ENCODE data around the gene RAVER2.
A peak's percentile ranks its signal among the peaks of the same experiment; 100 is the strongest.

The RAVER2 gene

DNA sequence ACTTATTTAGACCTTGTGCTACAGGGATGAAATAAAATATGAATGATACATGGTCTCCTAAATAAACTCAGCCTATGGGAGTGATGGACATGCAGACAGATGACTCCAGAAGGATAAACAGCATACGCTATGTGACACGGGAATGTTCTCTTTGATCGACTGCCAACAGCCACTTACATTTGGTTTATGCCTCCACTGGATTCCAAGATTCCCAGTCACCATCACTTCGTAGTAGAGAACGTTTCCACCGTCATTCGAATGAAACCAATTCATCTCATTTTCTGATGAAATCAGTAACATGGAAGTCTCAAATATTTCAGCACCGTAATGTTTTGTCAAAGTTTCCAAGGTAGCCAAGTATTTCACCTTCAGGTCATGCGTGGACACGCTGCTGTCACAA is 121.8 kb downstream of the RAVER2 start:
- Mint-ChIP-seq H3K27me3 (no peaks in the 10 kb centered on the region), H3K9me3 (no peaks in the 10 kb centered on the region), H3K4me1 (peaks cover 24% of the 10 kb centered on the region), H3K4me3 (no peak overlapping the region), H3K27ac (no peak overlapping the region)
- no peak for DNase-seq
- ATAC-seq: no peak

DNA sequence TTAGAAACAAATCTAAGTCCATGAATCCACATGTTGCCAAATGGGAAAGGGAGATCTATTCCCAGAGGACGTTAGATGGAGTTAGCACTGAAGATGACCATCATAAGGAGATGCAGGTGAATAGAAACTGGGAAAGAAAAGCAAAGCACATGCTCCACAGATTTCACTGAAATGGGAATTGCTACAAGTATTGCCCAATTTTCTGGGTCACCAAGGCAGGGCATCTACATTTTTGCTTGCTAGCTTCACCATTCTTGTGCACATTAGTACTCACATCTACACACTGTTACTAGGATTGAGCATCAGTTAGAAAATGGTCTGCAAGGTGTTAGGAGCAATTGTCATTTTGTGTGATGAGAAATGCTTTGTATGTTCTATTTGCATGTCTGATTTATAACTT is 122.4 kb downstream of the RAVER2 start:
- Mint-ChIP-seq H3K4me1 (peaks cover 26% of the 10 kb centered on the region), H3K27me3 (no peaks in the 10 kb centered on the region), H3K9me3 (no peaks in the 10 kb centered on the region), H3K27ac (no peak overlapping the region), H3K4me3 (no peak overlapping the region)
- no peak for DNase-seq
- no peak for ATAC-seq

DNA sequence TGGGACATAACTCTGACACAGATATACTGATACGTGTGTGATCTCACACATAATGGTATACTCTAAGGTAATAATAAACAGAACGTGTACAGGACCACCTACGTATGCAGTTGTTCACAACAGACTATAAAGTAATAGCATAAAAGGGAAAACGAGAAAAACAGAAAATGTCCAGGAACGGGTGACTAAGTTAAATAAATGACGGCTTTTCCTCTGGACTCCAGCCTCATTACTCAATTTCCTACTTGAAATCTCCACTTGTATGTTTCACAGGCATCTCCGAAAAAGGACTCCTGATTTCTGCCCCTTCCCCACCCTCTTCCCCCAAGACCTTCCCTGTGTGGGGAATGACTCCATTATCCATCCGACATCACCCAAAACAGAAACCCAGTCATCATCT is 126.4 kb downstream of the RAVER2 start:
- no peaks in the 10 kb centered on the region for H3K9me3 Mint-ChIP-seq
- H3K4me3 Mint-ChIP-seq: no peak overlapping the region
- H3K27me3 Mint-ChIP-seq: no peaks in the 10 kb centered on the region
- ATAC-seq (no peak), DNase-seq (no peak)
- no peak overlapping the region for H3K27ac Mint-ChIP-seq
- peaks cover 30% of the 10 kb centered on the region for H3K4me1 Mint-ChIP-seq

DNA sequence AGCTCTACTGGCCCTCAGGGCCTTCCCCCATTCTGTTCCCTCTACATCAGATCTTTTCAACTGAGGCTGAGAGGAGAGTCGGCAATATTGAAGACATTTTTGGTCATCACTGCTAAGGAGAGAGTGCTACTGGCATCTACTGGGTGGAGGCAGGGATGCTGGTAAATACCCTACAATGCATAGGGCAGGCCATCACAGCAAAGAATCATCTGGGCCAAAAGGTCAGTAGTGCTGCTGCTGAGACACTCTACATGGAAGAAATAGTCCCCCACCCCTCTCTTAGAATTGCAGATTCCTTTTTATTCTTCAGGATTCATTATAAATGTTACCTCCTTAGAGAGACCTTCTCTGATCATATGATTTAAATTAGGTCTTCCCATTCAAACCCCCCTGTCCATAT is 127.2 kb downstream of the RAVER2 start:
- H3K27me3 Mint-ChIP-seq: no peaks in the 10 kb centered on the region
- no peak overlapping the region for H3K4me3 Mint-ChIP-seq
- peaks cover 39% of the 10 kb centered on the region for H3K4me1 Mint-ChIP-seq
- peak overlapping the region in 1 of 2 donors; percentile 34 for H3K27ac Mint-ChIP-seq
- no peaks in the 10 kb centered on the region for H3K9me3 Mint-ChIP-seq
- no peak for ATAC-seq
- DNase-seq: no peak

DNA sequence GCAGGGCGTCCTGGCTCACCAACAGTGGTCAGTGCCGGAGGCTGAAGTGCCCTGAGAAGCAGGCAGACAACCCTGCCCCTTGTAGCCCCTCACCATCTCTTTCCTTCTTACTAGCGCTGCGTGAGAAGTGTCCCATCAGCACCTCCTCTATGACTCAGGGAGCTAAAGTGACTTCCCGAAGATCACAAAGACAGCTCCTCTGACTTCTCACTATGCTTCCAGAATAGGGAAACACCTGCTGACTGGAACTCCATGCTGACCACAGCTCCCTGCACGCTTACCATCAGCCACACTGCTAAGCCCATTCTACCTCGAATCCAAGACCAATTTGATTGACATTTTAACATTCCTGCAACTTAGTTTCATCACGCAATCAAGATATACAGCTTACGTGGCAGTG is 128.7 kb downstream of the RAVER2 start:
- H3K27me3 Mint-ChIP-seq: no peaks in the 10 kb centered on the region
- peaks cover 54% of the 10 kb centered on the region for H3K4me1 Mint-ChIP-seq
- no peak overlapping the region for H3K27ac Mint-ChIP-seq
- ATAC-seq (no peak), DNase-seq (no peak)
- H3K4me3 Mint-ChIP-seq: no peak overlapping the region
- no peaks in the 10 kb centered on the region for H3K9me3 Mint-ChIP-seq

DNA sequence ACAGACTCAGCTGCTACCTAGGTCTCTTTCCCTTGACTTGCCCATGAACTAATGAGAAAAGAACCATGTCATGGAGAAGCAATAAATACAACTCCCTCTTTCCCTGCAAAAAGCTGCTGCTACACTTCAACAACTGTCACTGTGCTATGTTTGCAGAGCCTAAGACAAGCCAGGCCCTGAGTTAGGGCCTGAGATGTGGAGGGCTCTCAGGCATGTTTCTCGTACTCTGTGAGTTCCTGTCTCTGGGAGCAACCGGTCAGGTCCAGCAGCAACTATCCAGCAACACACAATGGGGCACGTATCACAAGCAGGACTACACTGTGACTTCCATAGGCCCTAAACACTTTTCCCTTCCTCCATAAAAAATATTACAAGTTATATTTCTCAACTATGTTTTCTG is 129.8 kb downstream of the RAVER2 start:
- Mint-ChIP-seq H3K27ac (no peak overlapping the region), H3K4me3 (no peak overlapping the region), H3K4me1 (peaks cover 61% of the 10 kb centered on the region), H3K27me3 (no peaks in the 10 kb centered on the region), H3K9me3 (no peaks in the 10 kb centered on the region)
- ATAC-seq (no peak), DNase-seq (no peak)

DNA sequence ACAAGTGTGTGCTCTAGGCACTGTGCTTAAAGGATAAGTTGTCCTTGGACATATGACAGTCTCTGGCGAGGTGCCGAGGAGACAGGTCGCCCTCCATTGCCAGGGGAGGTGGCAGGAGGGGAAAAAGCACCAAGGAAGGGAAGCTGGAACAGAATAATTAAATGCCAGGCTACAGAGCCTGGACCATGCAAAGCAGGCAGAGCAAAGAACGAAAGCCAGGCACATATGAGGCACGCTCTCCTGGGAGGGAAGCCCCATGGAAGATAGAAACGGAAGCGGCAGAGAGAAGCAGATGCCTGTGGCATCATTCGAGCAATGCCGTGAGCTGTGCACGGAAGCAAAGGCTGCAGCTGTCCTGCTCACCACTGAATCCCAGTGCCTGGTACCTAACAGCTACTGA is 130.2 kb downstream of the RAVER2 start:
- Mint-ChIP-seq H3K27me3 (no peaks in the 10 kb centered on the region), H3K4me1 (peaks cover 61% of the 10 kb centered on the region), H3K9me3 (no peaks in the 10 kb centered on the region), H3K27ac (no peak overlapping the region), H3K4me3 (peak overlapping the region in 1 of 2 donors; percentile 26)
- DNase-seq: no peak
- ATAC-seq: no peak

DNA sequence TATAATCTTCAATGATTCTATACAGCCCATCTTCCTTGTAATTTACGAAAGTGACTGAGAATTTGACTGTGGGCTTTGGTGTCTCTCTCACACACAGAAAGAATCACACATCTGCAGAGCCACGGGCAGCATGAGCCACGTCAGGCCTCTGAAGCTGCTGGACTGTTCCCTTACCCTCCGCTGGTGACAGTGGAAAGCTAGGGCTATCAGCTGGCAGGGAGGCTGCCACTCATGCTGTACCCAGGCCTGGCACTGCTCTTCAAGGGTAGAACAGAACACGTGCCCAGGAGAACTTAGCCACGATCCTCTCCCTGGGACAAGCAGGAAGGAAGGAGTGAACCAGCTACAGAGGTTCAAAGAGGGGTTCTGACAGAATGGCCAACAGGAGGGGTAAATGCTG is 130.7 kb downstream of the RAVER2 start:
- H3K27ac Mint-ChIP-seq: peak overlapping the region in 1 of 2 donors; percentile 28
- H3K27me3 Mint-ChIP-seq: no peaks in the 10 kb centered on the region
- H3K9me3 Mint-ChIP-seq: no peaks in the 10 kb centered on the region
- no peak for DNase-seq
- peaks cover 61% of the 10 kb centered on the region for H3K4me1 Mint-ChIP-seq
- ATAC-seq: no peak
- H3K4me3 Mint-ChIP-seq: peak overlapping the region; percentile 16 to 25

DNA sequence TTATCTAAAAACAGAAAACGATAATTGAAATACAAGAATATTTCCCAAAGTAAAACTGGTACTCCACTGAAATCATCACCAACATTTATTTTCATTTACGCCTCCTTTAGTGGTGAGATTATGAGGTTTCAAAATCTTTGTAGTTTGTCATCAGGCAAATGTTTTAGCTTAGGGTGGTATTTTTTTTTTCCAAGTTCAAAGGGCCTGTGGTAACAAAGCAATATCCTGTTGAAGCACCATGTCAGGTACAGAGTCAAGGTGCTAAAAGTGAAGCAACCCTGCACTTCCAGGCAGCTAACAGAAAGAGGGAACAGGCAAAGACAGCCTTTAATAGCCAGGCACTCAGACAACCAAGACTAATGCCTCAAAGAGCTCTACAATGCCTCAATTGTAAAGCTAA is 132.3 kb downstream of the RAVER2 start:
- Mint-ChIP-seq H3K27me3 (no peaks in the 10 kb centered on the region), H3K27ac (peak overlapping the region; percentile 36 to 37), H3K4me3 (peak overlapping the region; percentile 42 to 54), H3K4me1 (peaks cover 66% of the 10 kb centered on the region), H3K9me3 (no peaks in the 10 kb centered on the region)
- DNase-seq: peak; percentile 10 to 30
- ATAC-seq: peak; percentile 94

DNA sequence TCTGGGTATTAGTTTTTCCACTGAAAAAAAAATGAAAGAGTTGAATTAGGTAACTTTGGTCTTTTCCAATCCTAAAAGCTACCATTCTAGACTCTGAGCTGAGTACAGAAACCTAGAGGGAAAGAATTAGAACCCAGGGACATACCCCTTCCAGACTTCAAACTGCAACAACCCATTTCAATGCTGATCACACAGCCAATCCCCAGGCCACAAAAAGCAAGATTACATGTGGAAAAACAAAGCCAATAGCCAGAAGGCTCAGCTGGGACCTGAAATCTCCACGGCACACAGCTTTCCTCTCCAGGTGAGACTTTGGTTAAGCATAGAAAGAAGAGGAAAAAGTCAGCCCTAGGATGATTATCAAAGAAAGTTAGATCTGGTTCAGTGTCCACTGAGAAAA is 132.7 kb downstream of the RAVER2 start:
- peak overlapping the region; percentile 23 to 42 for H3K4me3 Mint-ChIP-seq
- H3K9me3 Mint-ChIP-seq: no peaks in the 10 kb centered on the region
- H3K27ac Mint-ChIP-seq: peak overlapping the region in 1 of 2 donors; percentile 36
- H3K4me1 Mint-ChIP-seq: peaks cover 69% of the 10 kb centered on the region
- ATAC-seq (peak; percentile 11), DNase-seq (no peak)
- no peaks in the 10 kb centered on the region for H3K27me3 Mint-ChIP-seq

DNA sequence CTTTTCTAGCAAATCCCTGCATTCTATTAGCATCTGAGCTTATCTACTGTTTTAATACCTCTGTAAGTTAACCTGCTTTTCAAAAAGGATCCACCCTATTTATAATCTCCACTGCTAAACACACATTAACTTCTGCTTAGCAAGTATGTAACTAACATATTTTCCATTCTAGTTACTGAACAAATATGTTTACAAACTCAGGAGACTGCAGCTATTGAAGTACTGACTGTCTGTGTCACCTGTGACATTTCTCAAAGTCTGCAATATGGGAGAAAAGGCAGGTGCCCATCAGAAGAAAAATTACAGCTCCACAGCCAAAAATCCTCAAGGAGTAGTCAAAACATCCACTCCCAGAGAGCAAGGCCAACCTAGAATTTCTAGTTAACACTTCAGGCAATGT is 133.2 kb downstream of the RAVER2 start:
- H3K4me1 Mint-ChIP-seq: peaks cover 74% of the 10 kb centered on the region
- DNase-seq (no peak), ATAC-seq (no peak)
- H3K27ac Mint-ChIP-seq: no peak overlapping the region
- peak overlapping the region; percentile 12 to 16 for H3K4me3 Mint-ChIP-seq
- H3K27me3 Mint-ChIP-seq: no peaks in the 10 kb centered on the region
- no peaks in the 10 kb centered on the region for H3K9me3 Mint-ChIP-seq

DNA sequence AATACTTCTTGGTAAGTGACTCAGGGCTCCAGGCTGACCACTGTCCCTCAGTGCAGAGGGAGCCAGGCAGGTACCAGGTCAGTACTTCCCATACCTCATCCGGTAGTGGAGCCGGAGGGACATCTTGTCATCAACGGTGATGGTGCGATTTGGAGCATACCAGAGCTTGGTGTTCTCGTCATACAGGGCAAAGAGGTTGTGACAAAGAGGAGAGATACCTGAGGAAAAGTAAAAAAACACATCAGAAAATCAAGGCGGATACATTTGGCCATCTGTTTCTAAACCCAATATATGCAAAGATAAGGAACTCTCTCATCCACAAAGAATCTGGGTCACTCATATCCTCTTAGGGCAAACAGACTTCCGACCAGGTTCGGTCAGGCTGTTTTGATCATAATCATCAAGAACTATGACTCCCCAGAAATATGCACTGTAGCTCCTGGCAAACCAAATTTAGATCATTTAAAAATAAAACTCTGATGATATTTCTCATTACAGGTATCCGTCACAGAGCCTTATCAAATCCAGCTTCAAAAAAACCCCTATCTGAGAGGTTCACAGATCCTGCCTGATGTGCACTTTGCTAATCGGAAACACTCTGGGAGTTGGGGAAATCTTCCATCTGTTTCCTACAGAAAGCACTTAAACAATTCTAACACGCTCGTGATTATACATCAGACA is 134.2 kb downstream of the RAVER2 start:
- Mint-ChIP-seq H3K9me3 (no peaks in the 10 kb centered on the region), H3K27me3 (no peaks in the 10 kb centered on the region), H3K27ac (no peak overlapping the region), H3K4me1 (peaks cover 71% of the 10 kb centered on the region), H3K4me3 (no peak overlapping the region)
- DNase-seq (no peak), ATAC-seq (no peak)

DNA sequence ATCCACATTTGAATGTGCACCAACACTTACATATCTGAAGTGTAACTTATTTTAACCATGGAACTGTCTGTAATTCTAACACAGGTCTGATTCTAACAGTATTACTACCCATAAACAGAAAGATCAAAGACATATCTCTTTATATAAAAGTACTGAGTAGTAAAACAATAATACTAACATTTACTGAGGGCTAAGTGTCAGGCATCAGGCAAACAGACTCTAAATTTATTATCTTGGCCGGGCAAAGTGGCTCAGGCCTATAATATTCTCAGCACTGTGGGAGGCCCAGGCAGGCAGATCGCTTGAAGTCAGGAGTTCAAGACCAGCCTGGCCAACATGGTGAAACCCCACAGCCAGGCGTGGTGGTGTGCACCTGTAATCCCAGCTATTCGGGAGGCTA is 135.6 kb downstream of the RAVER2 start:
- Mint-ChIP-seq H3K27ac (no peak overlapping the region), H3K4me1 (peaks cover 70% of the 10 kb centered on the region), H3K9me3 (no peaks in the 10 kb centered on the region), H3K4me3 (no peak overlapping the region), H3K27me3 (no peaks in the 10 kb centered on the region)
- DNase-seq: no peak
- ATAC-seq: no peak

DNA sequence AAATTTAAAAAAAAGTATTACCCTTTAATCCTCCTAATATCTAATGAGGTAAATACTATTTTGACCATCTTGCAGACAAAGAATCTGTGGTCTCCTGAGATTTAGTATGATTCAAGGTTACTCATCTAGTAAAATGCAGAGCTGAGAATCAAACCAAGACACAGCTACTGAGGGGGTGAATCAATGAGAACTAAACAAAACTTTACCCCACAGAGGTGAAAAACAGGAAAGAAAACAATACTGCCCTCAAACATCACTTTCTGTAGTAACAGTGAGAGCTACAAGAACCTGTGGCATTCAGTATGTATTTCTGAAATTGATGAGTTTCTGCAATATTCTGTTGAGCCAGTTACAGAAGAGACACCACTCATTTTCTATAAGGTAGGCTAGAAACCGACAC is 136.4 kb downstream of the RAVER2 start:
- Mint-ChIP-seq H3K4me3 (no peak overlapping the region), H3K9me3 (no peaks in the 10 kb centered on the region), H3K27ac (peak overlapping the region in 1 of 2 donors; percentile 19), H3K27me3 (no peaks in the 10 kb centered on the region), H3K4me1 (peaks cover 65% of the 10 kb centered on the region)
- ATAC-seq (peak; percentile 60), DNase-seq (no peak)
